Peyer's patch (tissue), 4 donors: ENCODE measurements around the gene ARHGEF33. TPM values are rescaled to one million over a fixed set of nuclear protein-coding genes. Genes with fewer than 3 reads are reported as not detected.

Experiments used
- DNase-seq, 3 donors: peaks; one replicate each; pipeline ENCODE4 v3.0.0-alpha.2; 2017 to 2019
- H3K27ac ChIP-seq, 4 donors: fragments of 200-600 bp; sonication (generic); one replicate each; pipeline ENCODE4 v1.5.1; 2016 to 2019
- H3K27me3 ChIP-seq, 2 donors: fragments of 200-600 bp; sonication (generic); one replicate each; pipeline ENCODE4 v1.5.1; 2019
- H3K36me3 ChIP-seq, 3 donors: fragments of 200-600 bp; sonication (generic); one replicate each; pipeline ENCODE4 v1.5.1; 2016 to 2019
- H3K4me1 ChIP-seq, 4 donors: fragments of 200-600 bp; sonication (generic); one replicate each; pipeline ENCODE4 v1.5.1; 2016 to 2019
- H3K4me3 ChIP-seq, 4 donors: fragments of 200-600 bp; sonication (generic); 1 replicate in 3 of 4; 2 replicates in 1 of 4; pipeline ENCODE4 v1.5.1; 2016 to 2019; ENCODE audit warnings: mild to moderate bottlenecking in 1 of 4
- H3K9me3 ChIP-seq, 4 donors: fragments of 200-600 bp; sonication (generic); one replicate each; pipeline ENCODE4 v1.5.1; 2016 to 2019; ENCODE audit warnings: mild to moderate bottlenecking in 1 of 4
- POLR2A ChIP-seq, 2 donors: fragments of 450-650 bp; IDR thresholded peaks; one replicate each; pipeline ENCODE4 v1.5.1; 2017; ENCODE audit warnings: antibody characterized with exemption in 2 of 2, mild to moderate bottlenecking in 2 of 2, moderate library complexity in 2 of 2
- total RNA-seq, 4 donors: library from RNA; depleted of rRNA; stranded (reverse); fragments of >200 nt; gene quantifications; one replicate each; pipeline ENCODE4 v1.1.0, GENCODE V29; 2016
- TF ChIP-seq, protein P1 (sequence below), 6 experiments: fragments of 450-650 bp in 4 of 6; fragments of 200-600 bp in 2 of 6; sonication (generic) in 1 of 6; IDR thresholded peaks; one replicate each; pipeline ENCODE4 v1.5.1; 2017 to 2019; ENCODE audit warnings: antibody characterized with exemption in 6 of 6, mild to moderate bottlenecking in 3 of 6, moderate library complexity in 1 of 6

ARHGEF33 gene
- total RNA-seq, 4 donors from 2014 or later, result 0.18 to 1.3 (median 0.28) TPM; not detected in 1

- no peak for DNase-seq
- Histone ChIP-seq H3K4me3 (no peak overlapping the region), H3K9me3 (no peaks in the 10 kb centered on the region), H3K27me3 (no peaks in the 10 kb centered on the region), H3K36me3 (no peaks in the 10 kb centered on the region), H3K27ac (no peak overlapping the region), H3K4me1 (no peaks in the 10 kb centered on the region)
- TF ChIP-seq, protein P1, sequence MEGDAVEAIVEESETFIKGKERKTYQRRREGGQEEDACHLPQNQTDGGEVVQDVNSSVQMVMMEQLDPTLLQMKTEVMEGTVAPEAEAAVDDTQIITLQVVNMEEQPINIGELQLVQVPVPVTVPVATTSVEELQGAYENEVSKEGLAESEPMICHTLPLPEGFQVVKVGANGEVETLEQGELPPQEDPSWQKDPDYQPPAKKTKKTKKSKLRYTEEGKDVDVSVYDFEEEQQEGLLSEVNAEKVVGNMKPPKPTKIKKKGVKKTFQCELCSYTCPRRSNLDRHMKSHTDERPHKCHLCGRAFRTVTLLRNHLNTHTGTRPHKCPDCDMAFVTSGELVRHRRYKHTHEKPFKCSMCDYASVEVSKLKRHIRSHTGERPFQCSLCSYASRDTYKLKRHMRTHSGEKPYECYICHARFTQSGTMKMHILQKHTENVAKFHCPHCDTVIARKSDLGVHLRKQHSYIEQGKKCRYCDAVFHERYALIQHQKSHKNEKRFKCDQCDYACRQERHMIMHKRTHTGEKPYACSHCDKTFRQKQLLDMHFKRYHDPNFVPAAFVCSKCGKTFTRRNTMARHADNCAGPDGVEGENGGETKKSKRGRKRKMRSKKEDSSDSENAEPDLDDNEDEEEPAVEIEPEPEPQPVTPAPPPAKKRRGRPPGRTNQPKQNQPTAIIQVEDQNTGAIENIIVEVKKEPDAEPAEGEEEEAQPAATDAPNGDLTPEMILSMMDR (IDR thresholded peaks at IDR 0.05), result no peak
- no peak for TF ChIP-seq POLR2A (IDR thresholded peaks at IDR 0.05)
Measured at GRCh38 chr2:38892819-38893218, 3.1 kb downstream of the ARHGEF33 start.

- H3K4me1 ChIP-seq, result no peaks in the 10 kb centered on the region
- no peaks in the 10 kb centered on the region for H3K9me3 ChIP-seq
- no peaks in the 10 kb centered on the region for H3K27me3 ChIP-seq
- no peak overlapping the region for H3K27ac ChIP-seq
- H3K36me3 ChIP-seq, result no peaks in the 10 kb centered on the region
- H3K4me3 ChIP-seq, result no peak overlapping the region
- TF ChIP-seq, protein P1 (IDR thresholded peaks at IDR 0.05), result no peak
- TF ChIP-seq POLR2A (IDR thresholded peaks at IDR 0.05), result no peak
- no peak for DNase-seq
Measured at GRCh38 chr2:38898256-38898655, 8.6 kb downstream of the ARHGEF33 start.

GRCh38 chr2:38900726-38901125 lies 11.1 kb downstream of the ARHGEF33 start:
- no peak for TF ChIP-seq POLR2A (IDR thresholded peaks at IDR 0.05)
- TF ChIP-seq, protein P1 (IDR thresholded peaks at IDR 0.05), result no peak
- Histone ChIP-seq H3K4me3 (no peak overlapping the region), H3K36me3 (no peaks in the 10 kb centered on the region), H3K9me3 (no peaks in the 10 kb centered on the region), H3K27ac (no peak overlapping the region), H3K27me3 (no peaks in the 10 kb centered on the region), H3K4me1 (no peaks in the 10 kb centered on the region)
- DNase-seq, result no peak

- Histone ChIP-seq H3K27me3 (no peaks in the 10 kb centered on the region), H3K27ac (no peak overlapping the region), H3K9me3 (no peaks in the 10 kb centered on the region), H3K36me3 (no peaks in the 10 kb centered on the region), H3K4me1 (no peaks in the 10 kb centered on the region), H3K4me3 (no peak overlapping the region)
- DNase-seq, result no peak
- TF ChIP-seq, protein P1 (IDR thresholded peaks at IDR 0.05), result no peak
- TF ChIP-seq POLR2A (IDR thresholded peaks at IDR 0.05), result no peak
Measured at GRCh38 chr2:38905251-38905650, 15.6 kb downstream of the ARHGEF33 start.

DNA sequence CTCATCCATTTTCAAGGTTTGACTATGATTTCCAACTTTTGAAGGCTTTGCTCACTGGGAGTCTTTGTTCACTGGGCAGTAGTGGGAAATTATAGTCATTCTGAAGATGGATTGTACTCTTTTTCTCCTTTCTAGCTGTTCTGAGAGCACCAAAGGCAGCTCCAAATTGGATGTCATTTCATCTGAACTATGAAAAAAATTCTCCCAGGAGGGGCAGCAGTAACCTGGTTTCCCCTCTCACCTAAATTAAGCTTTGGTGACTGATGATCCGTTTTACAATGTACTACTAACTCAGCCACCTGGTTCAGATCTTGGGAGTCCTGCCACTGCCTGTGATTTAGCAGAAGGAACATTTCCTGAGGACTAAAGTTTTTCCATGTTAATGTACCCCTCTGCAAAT lies 17.6 kb downstream of the ARHGEF33 start:
- H3K4me3 ChIP-seq, result no peak overlapping the region
- no peaks in the 10 kb centered on the region for H3K27me3 ChIP-seq
- no peak for DNase-seq
- no peak overlapping the region for H3K27ac ChIP-seq
- H3K4me1 ChIP-seq, result no peaks in the 10 kb centered on the region
- H3K9me3 ChIP-seq, result no peaks in the 10 kb centered on the region
- TF ChIP-seq, protein P1 (IDR thresholded peaks at IDR 0.05), result no peak
- TF ChIP-seq POLR2A (IDR thresholded peaks at IDR 0.05), result no peak
- no peaks in the 10 kb centered on the region for H3K36me3 ChIP-seq
